GM13976 (cell line): Measurements from ENCODE around the gene ZSCAN5B.

ENCODE experiments used
- DNase-seq: peaks from one replicate; pipeline ENCODE4 v3.0.0; 2012; ENCODE audit warnings: low spot score
- in situ Hi-C: fragments of 300-500 bp; cut with MboI; formaldehyde crosslinking; loops from one replicate; pipeline ENCODE4 v1.12.0; 2022; ENCODE audit warnings: low sequenced_read_pairs, mixed read lengths, inconsistent platforms; ENCODE audit not compliant: unreplicated experiment
- TF ChIP-seq, protein P1 (sequence below): IDR thresholded peaks from 2 replicates; pipeline ENCODE4 v1.5.1; 2012; ENCODE audit warnings: borderline replicate concordance, mild to moderate bottlenecking; ENCODE audit not compliant: insufficient read depth; ENCODE audit errors: extremely low read depth, missing control alignments, control extremely low read depth

Gene ZSCAN5B

DNA sequence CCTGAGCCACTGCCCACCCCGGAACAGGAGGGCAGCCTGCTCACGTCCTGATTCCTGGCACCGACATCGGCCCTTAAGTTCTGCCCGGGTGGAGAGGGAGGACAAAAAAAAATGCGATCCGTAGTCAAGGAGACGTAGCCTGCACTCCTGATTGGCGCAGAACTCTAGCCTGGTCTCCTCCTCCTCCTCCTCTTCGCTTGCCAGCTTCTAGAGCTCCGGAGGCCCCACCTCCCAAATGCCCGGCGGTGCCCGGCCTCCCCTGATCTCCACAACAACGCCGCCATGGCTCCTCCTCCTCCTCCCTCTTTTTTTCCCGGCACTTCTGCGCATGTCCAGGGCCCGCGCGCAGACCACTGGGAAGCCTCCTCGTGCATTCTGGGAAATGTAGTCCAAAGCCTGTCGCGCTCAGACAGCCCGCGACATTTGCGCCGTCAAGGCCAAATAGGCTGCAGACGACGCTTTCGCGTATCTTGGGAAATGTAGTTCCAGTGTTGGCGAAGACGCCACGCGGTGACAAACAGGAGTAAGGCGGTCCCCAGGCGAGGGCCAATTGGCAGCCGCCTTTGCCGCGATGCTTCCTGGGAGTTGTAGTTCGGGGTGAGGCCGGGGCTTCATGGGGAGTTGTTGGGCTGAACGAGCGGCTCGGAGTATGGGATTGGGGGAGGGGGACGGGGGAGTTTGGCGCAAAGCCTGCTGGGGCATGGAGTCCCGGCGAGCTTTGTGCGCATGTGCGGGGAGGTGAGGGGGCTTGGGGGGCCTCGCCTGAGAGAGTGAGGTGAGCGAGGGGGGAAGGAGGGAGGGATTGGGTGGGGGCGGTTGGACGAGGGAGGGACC, 56.8 kb downstream of the ZSCAN5B start, which contains the start of gene ZNF444:
TSS of gene ZNF444 (plus strand) at position 705 of the 834 bp plus-strand sequence. CDS start 5,625 bp downstream, outside the sequence.
- in situ Hi-C loops: no loop called here
- TF ChIP-seq, protein P1, sequence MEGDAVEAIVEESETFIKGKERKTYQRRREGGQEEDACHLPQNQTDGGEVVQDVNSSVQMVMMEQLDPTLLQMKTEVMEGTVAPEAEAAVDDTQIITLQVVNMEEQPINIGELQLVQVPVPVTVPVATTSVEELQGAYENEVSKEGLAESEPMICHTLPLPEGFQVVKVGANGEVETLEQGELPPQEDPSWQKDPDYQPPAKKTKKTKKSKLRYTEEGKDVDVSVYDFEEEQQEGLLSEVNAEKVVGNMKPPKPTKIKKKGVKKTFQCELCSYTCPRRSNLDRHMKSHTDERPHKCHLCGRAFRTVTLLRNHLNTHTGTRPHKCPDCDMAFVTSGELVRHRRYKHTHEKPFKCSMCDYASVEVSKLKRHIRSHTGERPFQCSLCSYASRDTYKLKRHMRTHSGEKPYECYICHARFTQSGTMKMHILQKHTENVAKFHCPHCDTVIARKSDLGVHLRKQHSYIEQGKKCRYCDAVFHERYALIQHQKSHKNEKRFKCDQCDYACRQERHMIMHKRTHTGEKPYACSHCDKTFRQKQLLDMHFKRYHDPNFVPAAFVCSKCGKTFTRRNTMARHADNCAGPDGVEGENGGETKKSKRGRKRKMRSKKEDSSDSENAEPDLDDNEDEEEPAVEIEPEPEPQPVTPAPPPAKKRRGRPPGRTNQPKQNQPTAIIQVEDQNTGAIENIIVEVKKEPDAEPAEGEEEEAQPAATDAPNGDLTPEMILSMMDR: no peak

DNA sequence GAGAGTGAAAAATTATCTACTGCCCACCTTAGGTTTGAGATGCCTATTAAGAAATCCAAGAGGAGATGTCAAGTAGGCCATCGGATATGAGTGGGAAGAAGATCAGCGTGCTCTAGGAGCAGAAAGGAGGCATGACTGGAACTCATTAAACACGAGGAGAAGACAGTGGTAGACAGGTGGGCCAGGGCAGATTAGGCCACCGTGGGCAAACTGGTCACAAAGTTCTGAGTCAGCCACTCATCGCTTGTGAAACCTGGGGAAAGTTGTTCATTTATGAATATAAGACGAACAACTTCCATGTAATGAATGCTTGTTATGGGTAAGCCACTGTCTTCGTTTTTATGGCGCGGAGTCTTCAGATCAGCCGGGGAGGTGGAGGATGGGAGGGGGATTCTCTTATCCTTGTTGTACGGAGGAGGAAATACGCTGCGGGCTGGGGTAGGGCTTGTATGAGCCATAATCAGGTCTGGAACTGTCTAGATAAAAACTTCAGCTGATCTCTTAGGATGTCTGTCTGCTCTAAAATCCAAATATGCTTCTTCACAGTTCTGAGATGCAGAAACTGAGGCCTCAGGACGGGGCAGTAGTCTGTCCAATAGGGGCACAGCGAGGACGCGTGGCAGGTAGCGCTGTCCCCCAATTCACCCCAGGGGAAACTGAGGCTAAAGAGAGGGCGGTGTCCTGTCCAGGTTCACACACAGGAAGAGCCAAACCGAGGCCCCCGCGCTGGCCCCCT, 57.6 kb downstream of the ZSCAN5B start:
- in situ Hi-C loops: no loop called here
- TF ChIP-seq, protein P1: no peak
- DNase-seq: no peak

More for the DNA sequence above, 56.8 kb downstream of the ZSCAN5B start, which contains the start of gene ZNF444:
- peak; percentile 99 for DNase-seq
